Stomach (tissue), 4 donors: Measurements from ENCODE around the gene HELLS.

Experiments used
- POLR2A ChIP-seq, 4 donors: fragments of 450-650 bp; IDR thresholded peaks; one replicate each; pipeline ENCODE4 v1.6.1; 2016; ENCODE audit warnings: antibody characterized with exemption in 4 of 4, control low read depth in 2 of 4, mild to moderate bottlenecking in 1 of 4, moderate library complexity in 1 of 4
- POLR2AphosphoS5 ChIP-seq, 3 donors: sonication (generic); formaldehyde crosslinking; IDR thresholded peaks; one replicate each; pipeline ENCODE4 v1.6.1; 2016; ENCODE audit warnings: antibody characterized with exemption in 3 of 3
- TF ChIP-seq, protein P1 (sequence below), 7 experiments: fragments of 450-650 bp in 4 of 7; fragments of 200-600 bp in 3 of 7; sonication (generic) in 3 of 7; IDR thresholded peaks; one replicate each; pipeline ENCODE4 v1.5.1; 2016 to 2019; ENCODE audit warnings: antibody characterized with exemption in 7 of 7, control low read depth in 2 of 7, mild to moderate bottlenecking in 1 of 7

- TF ChIP-seq, protein P1, sequence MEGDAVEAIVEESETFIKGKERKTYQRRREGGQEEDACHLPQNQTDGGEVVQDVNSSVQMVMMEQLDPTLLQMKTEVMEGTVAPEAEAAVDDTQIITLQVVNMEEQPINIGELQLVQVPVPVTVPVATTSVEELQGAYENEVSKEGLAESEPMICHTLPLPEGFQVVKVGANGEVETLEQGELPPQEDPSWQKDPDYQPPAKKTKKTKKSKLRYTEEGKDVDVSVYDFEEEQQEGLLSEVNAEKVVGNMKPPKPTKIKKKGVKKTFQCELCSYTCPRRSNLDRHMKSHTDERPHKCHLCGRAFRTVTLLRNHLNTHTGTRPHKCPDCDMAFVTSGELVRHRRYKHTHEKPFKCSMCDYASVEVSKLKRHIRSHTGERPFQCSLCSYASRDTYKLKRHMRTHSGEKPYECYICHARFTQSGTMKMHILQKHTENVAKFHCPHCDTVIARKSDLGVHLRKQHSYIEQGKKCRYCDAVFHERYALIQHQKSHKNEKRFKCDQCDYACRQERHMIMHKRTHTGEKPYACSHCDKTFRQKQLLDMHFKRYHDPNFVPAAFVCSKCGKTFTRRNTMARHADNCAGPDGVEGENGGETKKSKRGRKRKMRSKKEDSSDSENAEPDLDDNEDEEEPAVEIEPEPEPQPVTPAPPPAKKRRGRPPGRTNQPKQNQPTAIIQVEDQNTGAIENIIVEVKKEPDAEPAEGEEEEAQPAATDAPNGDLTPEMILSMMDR (IDR thresholded peaks at IDR 0.05) = no peak
- TF ChIP-seq POLR2A (IDR thresholded peaks at IDR 0.05) = no peak
- TF ChIP-seq POLR2AphosphoS5 (IDR thresholded peaks at IDR 0.05) = no peak
These were observed 99.7 kb downstream of the HELLS start for GRCh38 chr10:94645285-94645684.
